H1 (cell line): ENCODE measurements around the gene CDIPT. TPM values are rescaled to one million over a fixed set of nuclear protein-coding genes. Genes with fewer than 3 reads are reported as not detected.

Experiments
- BACH1 ChIP-seq: IDR thresholded peaks from 2 replicates; pipeline ENCODE4 v1.6.1; 2012; ENCODE audit warnings: low read length, improper control_type of control experiment
- BCL11A ChIP-seq, 2 experiments: IDR thresholded peaks; one replicate each; pipeline ENCODE4 v1.6.1; 2011; ENCODE audit warnings: low read depth in 2 of 2, low read length in 2 of 2, mild to moderate bottlenecking in 2 of 2
- CBX8 ChIP-seq: fragments of 300-800, 300-1000 bp; sonication (generic); IDR thresholded peaks from 2 replicates; pipeline ENCODE4 v1.7.1; 2016; ENCODE audit warnings: low read depth, low read length, borderline replicate concordance
- CREB1 ChIP-seq: IDR thresholded peaks from 2 replicates; pipeline ENCODE4 v1.6.1; 2012; ENCODE audit warnings: inconsistent platforms
- EGR1 ChIP-seq: IDR thresholded peaks from 2 replicates; pipeline ENCODE4 v1.6.1; 2011; ENCODE audit warnings: low read depth, low read length, borderline replicate concordance
- EP300 ChIP-seq, 2 experiments: IDR thresholded peaks; 1 replicate in 1 of 2; 2 replicates in 1 of 2; pipeline ENCODE4 v1.6.1; 2011 to 2012; ENCODE audit warnings: low read depth in 2 of 2, low read length in 2 of 2, mild to moderate bottlenecking in 2 of 2, borderline replicate concordance in 1 of 2, inconsistent platforms in 1 of 2, moderate library complexity in 1 of 2
- EZH2 ChIP-seq: fragments of 200-600 bp; sonication (generic); IDR thresholded peaks from 2 replicates; pipeline ENCODE4 v1.7.1; 2012; ENCODE audit warnings: low read depth, mild to moderate bottlenecking, moderate library complexity, low read length, inconsistent platforms; ENCODE audit not compliant: severe bottlenecking
- GABPA ChIP-seq: IDR thresholded peaks from 2 replicates; pipeline ENCODE4 v1.6.1; 2011; ENCODE audit warnings: mild to moderate bottlenecking, low read length, moderate library complexity, borderline replicate concordance; ENCODE audit not compliant: insufficient read depth
- HDAC6 ChIP-seq: IDR thresholded peaks from one replicate; pipeline ENCODE4 v1.7.1; 2012; ENCODE audit warnings: low read depth, mild to moderate bottlenecking, inconsistent platforms, low read length, moderate library complexity
- KDM1A ChIP-seq: fragments of 200-600, 300-600 bp; sonication (generic); IDR thresholded peaks from 2 replicates; pipeline ENCODE4 v1.7.1; 2016; ENCODE audit warnings: mild to moderate bottlenecking, low read length, borderline replicate concordance
- NRF1 ChIP-seq: IDR thresholded peaks from 2 replicates; pipeline ENCODE4 v1.6.1; 2011; ENCODE audit warnings: mild to moderate bottlenecking, low read depth, low read length, improper control_type of control experiment
- RNF2 ChIP-seq: fragments of 200-900, 300-1000 bp; sonication (generic); IDR thresholded peaks from 2 replicates; pipeline ENCODE4 v1.7.1; 2016; ENCODE audit warnings: borderline replicate concordance, low read depth, mild to moderate bottlenecking, antibody characterized with exemption, low read length; ENCODE audit not compliant: poor library complexity, severe bottlenecking; ENCODE audit errors: missing control alignments
- RXRA ChIP-seq: IDR thresholded peaks from 2 replicates; pipeline ENCODE4 v1.6.1; 2011; ENCODE audit warnings: low read depth, mild to moderate bottlenecking, low read length, moderate library complexity; ENCODE audit not compliant: insufficient read depth
- SP2 ChIP-seq: IDR thresholded peaks from 2 replicates; pipeline ENCODE4 v1.6.1; 2012; ENCODE audit warnings: mild to moderate bottlenecking, low read length, inconsistent platforms
- SRF ChIP-seq: IDR thresholded peaks from 2 replicates; pipeline ENCODE4 v1.6.1; 2011; ENCODE audit warnings: mild to moderate bottlenecking, low read depth, low read length, moderate library complexity
- SUZ12 ChIP-seq: fragments of 200-600 bp; sonication (generic); IDR thresholded peaks from 2 replicates; pipeline ENCODE4 v1.6.1; 2012; ENCODE audit warnings: mild to moderate bottlenecking, inconsistent platforms, low read length, moderate library complexity, mixed read lengths
- TAF1 ChIP-seq: IDR thresholded peaks from 2 replicates; pipeline ENCODE4 v1.6.1; 2011; ENCODE audit warnings: mild to moderate bottlenecking, low read depth, low read length
- TEAD4 ChIP-seq: IDR thresholded peaks from 2 replicates; pipeline ENCODE4 v1.6.1; 2012; ENCODE audit warnings: low read depth, low read length, inconsistent platforms, mixed read lengths
- YY1 ChIP-seq: IDR thresholded peaks from 2 replicates; pipeline ENCODE4 v1.6.1; 2011; ENCODE audit warnings: low read depth, mild to moderate bottlenecking, low read length
- polyA plus RNA-seq, 7 experiments: library from polyadenylated mRNA; depleted of rRNA in 3 of 7; stranded (reverse) in 5 of 7; unstranded in 2 of 7; fragments of >200 nt in 5 of 7; fragments of 200-250 nt in 2 of 7; gene quantifications; 1 replicate in 5 of 7; 2 replicates in 1 of 7; 4 replicates in 1 of 7; pipeline versions ENCODE4 v1.2.1 to v1.2.3, GENCODE V29; 2011 to 2013; ENCODE audit warnings: missing spikeins in 2 of 7, mixed read lengths in 2 of 7
- total RNA-seq: library from RNA; stranded (reverse); fragmentation: NEBNext Ultra II Directional; extraction: Animal tissue kit (Norgen Biotek cat#: 25700); gene quantifications from 2 replicates; pipeline ENCODE4 v1.2.1, GENCODE V29; 2021
- TF ChIP-seq, protein P1 (sequence below), 3 experiments: IDR thresholded peaks; 1 replicate in 2 of 3; 2 replicates in 1 of 3; pipeline versions ENCODE4 v1.5.1 to v1.6.1; 2011; ENCODE audit warnings: low read length in 3 of 3, mild to moderate bottlenecking in 3 of 3, inconsistent platforms in 2 of 3, low read depth in 1 of 3, moderate library complexity in 1 of 3; ENCODE audit not compliant: insufficient read depth in 1 of 3; ENCODE audit errors: control extremely low read depth in 1 of 3
- TF ChIP-seq, protein P2 (sequence below): IDR thresholded peaks from 2 replicates; pipeline ENCODE4 v1.6.1; 2011; ENCODE audit warnings: low read depth, mild to moderate bottlenecking, low read length; ENCODE audit not compliant: insufficient read depth

CDIPT gene
- total and polyA plus RNA-seq, 2 of the 8 experiments (the other 6 are each of a cell fraction or from before 2014, with no cell fraction given), result 69.2 to 140 TPM

DNA sequence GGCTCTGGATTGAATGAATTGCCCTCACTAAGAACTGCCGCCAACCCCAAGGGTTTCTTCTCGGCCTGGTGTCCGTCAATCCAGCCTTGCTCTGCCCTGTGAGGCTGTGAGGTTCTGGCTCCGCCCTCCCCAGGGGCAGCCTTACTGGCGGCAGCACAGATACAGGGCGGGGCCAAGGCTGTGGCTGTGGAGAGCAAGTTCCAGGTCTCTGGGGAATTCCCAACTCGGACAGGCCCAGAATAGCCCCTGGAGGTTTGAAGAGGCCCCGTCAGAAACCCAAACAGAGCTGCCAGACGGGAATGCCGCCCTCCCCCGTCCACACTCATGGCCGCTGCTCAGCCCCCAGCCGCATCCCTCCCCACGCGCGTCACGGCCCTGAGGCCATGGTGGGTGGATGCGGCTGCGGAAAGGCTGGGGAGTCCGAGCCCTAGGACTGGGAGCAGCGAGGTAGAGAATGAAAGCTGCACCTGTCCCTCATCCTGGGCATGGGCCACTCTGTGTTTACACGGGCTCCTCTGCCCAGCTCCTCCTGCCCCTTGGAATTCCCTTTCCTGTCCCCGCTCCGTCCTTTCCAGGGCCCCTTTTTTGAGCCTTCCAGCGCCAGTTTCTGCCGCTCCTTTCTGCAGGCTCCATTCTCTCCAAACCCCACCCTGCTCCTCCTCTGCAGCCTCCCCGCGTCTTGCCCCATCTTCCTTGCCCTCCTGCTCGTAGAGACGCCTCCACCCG, 51.7 kb downstream of the CDIPT start (continued):
- TF ChIP-seq CBX8, result no peak
- TF ChIP-seq EP300 (IDR thresholded peaks at IDR 0.05; ENCODE audit: borderline replicate concordance in 1 of 2, low read depth in 2 of 2, low read length in 2 of 2), result no peak
- TF ChIP-seq EGR1, result no peak
- no peak for TF ChIP-seq EZH2
- TF ChIP-seq CREB1, result no peak
- TF ChIP-seq, protein P1, sequence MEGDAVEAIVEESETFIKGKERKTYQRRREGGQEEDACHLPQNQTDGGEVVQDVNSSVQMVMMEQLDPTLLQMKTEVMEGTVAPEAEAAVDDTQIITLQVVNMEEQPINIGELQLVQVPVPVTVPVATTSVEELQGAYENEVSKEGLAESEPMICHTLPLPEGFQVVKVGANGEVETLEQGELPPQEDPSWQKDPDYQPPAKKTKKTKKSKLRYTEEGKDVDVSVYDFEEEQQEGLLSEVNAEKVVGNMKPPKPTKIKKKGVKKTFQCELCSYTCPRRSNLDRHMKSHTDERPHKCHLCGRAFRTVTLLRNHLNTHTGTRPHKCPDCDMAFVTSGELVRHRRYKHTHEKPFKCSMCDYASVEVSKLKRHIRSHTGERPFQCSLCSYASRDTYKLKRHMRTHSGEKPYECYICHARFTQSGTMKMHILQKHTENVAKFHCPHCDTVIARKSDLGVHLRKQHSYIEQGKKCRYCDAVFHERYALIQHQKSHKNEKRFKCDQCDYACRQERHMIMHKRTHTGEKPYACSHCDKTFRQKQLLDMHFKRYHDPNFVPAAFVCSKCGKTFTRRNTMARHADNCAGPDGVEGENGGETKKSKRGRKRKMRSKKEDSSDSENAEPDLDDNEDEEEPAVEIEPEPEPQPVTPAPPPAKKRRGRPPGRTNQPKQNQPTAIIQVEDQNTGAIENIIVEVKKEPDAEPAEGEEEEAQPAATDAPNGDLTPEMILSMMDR (IDR thresholded peaks at IDR 0.05; ENCODE audit: control extremely low read depth in 1 of 3, insufficient read depth in 1 of 3, low read depth in 1 of 3, low read length in 3 of 3), result no peak
- TF ChIP-seq YY1, result no peak; the same call in 1 of the 2 replicates
- no peak for TF ChIP-seq SUZ12
- no peak for TF ChIP-seq NRF1
- no peak for TF ChIP-seq BACH1
- TF ChIP-seq HDAC6, result no peak
- no peak for TF ChIP-seq KDM1A
- TF ChIP-seq RNF2, result no peak
- no peak for TF ChIP-seq RXRA
- no peak for TF ChIP-seq GABPA
- peak; percentile 52 for TF ChIP-seq TAF1
- no peak; the same call in 1 of the 2 replicates for TF ChIP-seq SP2
- no peak for TF ChIP-seq BCL11A (IDR thresholded peaks at IDR 0.05; ENCODE audit: low read depth in 2 of 2, low read length in 2 of 2)
- TF ChIP-seq TEAD4, result 0 out of 2 replicates have a peak, but pooled peaks have one; percentile 25
- TF ChIP-seq, protein P2, sequence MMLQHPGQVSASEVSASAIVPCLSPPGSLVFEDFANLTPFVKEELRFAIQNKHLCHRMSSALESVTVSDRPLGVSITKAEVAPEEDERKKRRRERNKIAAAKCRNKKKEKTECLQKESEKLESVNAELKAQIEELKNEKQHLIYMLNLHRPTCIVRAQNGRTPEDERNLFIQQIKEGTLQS, result no peak
- no peak for TF ChIP-seq SRF
